Endothelial cell of umbilical vein (primary cell): ENCODE measurements around the gene GBF1. TPM values are rescaled to one million over a fixed set of nuclear protein-coding genes. Genes with fewer than 3 reads are reported as not detected.
A peak's percentile ranks its signal among the peaks of the same experiment; 100 is the strongest.

Source experiments
- BruUV-seq: library from RNA; stranded (reverse); fragments of 400-500 nt; replicated peaks from 2 replicates; lab custom pipeline; 2021; lab: Mats Ljungman, UMichigan
- CTCF ChIA-PET: fragments of 300-600, 350-600 bp; sonication (Branson Sonifier 250); formaldehyde crosslinking; loops from one replicate; lab custom pipeline; 2021; ENCODE audit warnings: antibody characterized with exemption, inconsistent platforms; lab: Charles Lee
- POLR2A ChIA-PET: fragments of 300-600, 350-600 bp; sonication (Branson Sonifier 250); formaldehyde crosslinking; loops from one replicate; lab custom pipeline; 2021; ENCODE audit warnings: antibody characterized with exemption, inconsistent platforms; lab: Charles Lee
- DNase-seq: peaks from one replicate; pipeline ENCODE4 v3.0.0-alpha.2; 2011; ENCODE audit warnings: low read depth, low spot score
- FAIRE-seq: peaks from 2 replicates; lab custom pipeline; 2011; peaks lifted over from hg19 to GRCh38; lab: Jason Lieb, UNC
- H2AFZ ChIP-seq: 2 replicates; pipeline ENCODE4 v1.6.0; 2012; ENCODE audit warnings: low read depth, low read length, control low read depth, inconsistent platforms
- H3K27ac ChIP-seq: 2 replicates; pipeline ENCODE4 v1.5.1; 2011; ENCODE audit warnings: low read depth, mild to moderate bottlenecking, control low read depth, low read length, moderate library complexity; ENCODE audit not compliant: insufficient read depth
- H3K27me3 ChIP-seq, 2 experiments: 2 replicates each; pipeline versions ENCODE4 v1.6.0 to v1.6.1; 2011; ENCODE audit warnings: low read length in 2 of 2, mixed read lengths in 1 of 2; ENCODE audit not compliant: control insufficient read depth in 2 of 2, insufficient read depth in 2 of 2
- H3K36me3 ChIP-seq, 2 experiments: 2 replicates in 1 of 2; 3 replicates in 1 of 2; pipeline ENCODE4 v1.5.1; 2011; ENCODE audit warnings: low read length in 2 of 2, mild to moderate bottlenecking in 1 of 2, moderate library complexity in 1 of 2; ENCODE audit not compliant: control insufficient read depth in 2 of 2, insufficient read depth in 2 of 2; ENCODE audit errors: extremely low read depth in 1 of 2
- H3K4me1 ChIP-seq: 3 replicates; pipeline ENCODE4 v1.5.1; 2011; ENCODE audit warnings: mild to moderate bottlenecking, low read length; ENCODE audit not compliant: control insufficient read depth, insufficient read depth; ENCODE audit errors: extremely low read depth
- H3K4me2 ChIP-seq: 2 replicates; pipeline ENCODE4 v1.6.1; 2011; ENCODE audit warnings: low read length, control low read depth, mixed read lengths; ENCODE audit not compliant: insufficient read depth
- H3K4me3 ChIP-seq, 3 experiments: fragments of 200-600 bp in 1 of 3; sonication (generic), shearing (Covaris generic) in 1 of 3; replicated peaks in 1 of 3; 2 replicates each; pipeline ENCODE4 v1.5.1; 2011 to 2016; ENCODE audit warnings: control low read depth in 3 of 3, low read length in 3 of 3, mild to moderate bottlenecking in 2 of 3, inconsistent platforms in 1 of 3, low read depth in 1 of 3, moderate library complexity in 1 of 3; ENCODE audit not compliant: insufficient read depth in 1 of 3
- H3K79me2 ChIP-seq: 2 replicates; pipeline ENCODE4 v1.6.0; 2012; ENCODE audit warnings: low read length, inconsistent platforms; ENCODE audit not compliant: control insufficient read depth, insufficient read depth
- H3K9ac ChIP-seq: replicated peaks from 2 replicates; pipeline ENCODE3; 2011; ENCODE audit warnings: low read length, control low read depth; ENCODE audit not compliant: insufficient read depth; ENCODE audit errors: extremely low read depth
- H3K9me1 ChIP-seq: replicated peaks from 3 replicates; pipeline ENCODE4 v1.6.0; 2011; ENCODE audit warnings: mild to moderate bottlenecking, low read length; ENCODE audit not compliant: control insufficient read depth, insufficient read depth; ENCODE audit errors: extremely low read depth
- H3K9me3 ChIP-seq: replicated peaks from 2 replicates; pipeline ENCODE4 v1.5.1; 2012; ENCODE audit warnings: low read length, inconsistent platforms; ENCODE audit not compliant: control insufficient read depth, insufficient read depth
- H4K20me1 ChIP-seq: replicated peaks from 2 replicates; pipeline ENCODE3; 2011; ENCODE audit warnings: mild to moderate bottlenecking, low read length; ENCODE audit not compliant: control insufficient read depth, insufficient read depth; ENCODE audit errors: extremely low read depth
- CTCF ChIP-seq, 2 donors: IDR thresholded peaks; 1 replicate in 1 of 2; 2 replicates in 1 of 2; pipeline ENCODE4 v1.5.1; 2011; ENCODE audit warnings: low read length in 2 of 2, mild to moderate bottlenecking in 2 of 2, moderate library complexity in 2 of 2, control low read depth in 1 of 2, inconsistent platforms in 1 of 2, low read depth in 1 of 2; ENCODE audit not compliant: insufficient read depth in 1 of 2; ENCODE audit errors: extremely low read depth in 1 of 2
- MAX ChIP-seq: IDR thresholded peaks from 2 replicates; pipeline ENCODE4 v1.6.1; 2011; ENCODE audit not compliant: insufficient read depth, insufficient read length
- MYC ChIP-seq: IDR thresholded peaks from one replicate; pipeline ENCODE4 v1.6.1; 2011; ENCODE audit warnings: mild to moderate bottlenecking, low read depth, low read length
- POLR2A ChIP-seq: IDR thresholded peaks from 2 replicates; pipeline ENCODE4 v1.6.1; 2012; ENCODE audit warnings: low read depth, mild to moderate bottlenecking, control low read depth, low read length
- POLR2AphosphoS5 ChIP-seq: IDR thresholded peaks from 2 replicates; pipeline ENCODE4 v1.6.1; 2012; ENCODE audit warnings: low read depth, mild to moderate bottlenecking, control low read depth, low read length, moderate library complexity; ENCODE audit not compliant: insufficient read depth
- dilution Hi-C: fragments of 300-500 bp; cut with MboI; formaldehyde crosslinking; loops from one replicate; pipeline ENCODE4 v1.15.0; 2019; ENCODE audit warnings: low sequenced_read_pairs; ENCODE audit not compliant: extremely low pct_ligation_motif_present
- intact Hi-C: fragments of 100-400 bp; cut with micrococcal nuclease; formaldehyde crosslinking; loops from one replicate; pipeline ENCODE4 v1.10.0; 2022
- polyA plus RNA-seq, 4 experiments: library from polyadenylated mRNA; depleted of rRNA in 3 of 4; stranded (reverse) in 3 of 4; unstranded in 1 of 4; fragments of >200 nt; gene quantifications; 2 replicates each; pipeline versions ENCODE4 v1.2.1 to v1.2.3, GENCODE V29; 2011 to 2012; ENCODE audit warnings: missing spikeins in 1 of 4
- total RNA-seq: library from RNA; stranded (reverse); gene quantifications from 2 replicates; pipeline ENCODE4 v1.2.3, GENCODE V29; 2021

The GBF1 gene
- total and polyA plus RNA-seq, 2 donors (not counting 3 experiments of a cell fraction or from before 2014, with no cell fraction given), result 26.0 to 49.7 TPM

- intact Hi-C loops, result loop anchor here (1.0 to 5.0 kb wide), 8 partner anchors 10 to 253 kb away; partner anchors contain the start of genes ACTR1A, CUEDC2 and SUFU
- TF ChIP-seq MYC (peak; percentile 69), POLR2AphosphoS5 (peak; percentile 55), POLR2A (peak; percentile 47), MAX (no peak), CTCF (IDR thresholded peaks at IDR 0.05; ENCODE audit: extremely low read depth in 1 of 2, insufficient read depth in 1 of 2, low read depth in 1 of 2, low read length in 2 of 2) (peak; percentile 88 to 92)
- Histone ChIP-seq H3K36me3 (peaks cover 0 to 9% of the 10 kb centered on the region in 2 experiments), H3K4me2 (peak overlapping the region; percentile 67), H3K9me1 (no peaks in the 10 kb centered on the region), H4K20me1 (no peaks in the 10 kb centered on the region), H3K4me1 (peaks cover 20% of the 10 kb centered on the region), H3K9ac (no peak overlapping the region), H2AFZ (no peak overlapping the region), H3K27me3 (peaks cover 3 to 7% of the 10 kb centered on the region in 2 experiments), H3K27ac (no peak overlapping the region), H3K9me3 (no peaks in the 10 kb centered on the region), H3K4me3 (peak overlapping the region in 2 of 3 experiments; percentile 70 to 73), H3K79me2 (no peaks in the 10 kb centered on the region)
- FAIRE-seq (peak; percentile 89), DNase-seq (peak; percentile 73)
- ChIA-PET POLR2A (interaction anchor here (0.6 to 0.9 kb wide), 3 partner anchors 80 to 253 kb away, joined by 3 to 4 read pairs (median 3); partner anchors contain the start of gene ACTR1A), CTCF (interaction anchor here (0.6 to 6.5 kb wide), 19 partner anchors 8 to 253 kb away, joined by 3 to 74 read pairs (median 7); partner anchors contain the start of genes C10orf95, CUEDC2, ELOVL3 and NFKB2)
- BruUV-seq, result no TSS peak
- dilution Hi-C loops, result no loop called here
These were observed 177.3 kb downstream of the GBF1 start for GRCh38 chr10:102422545-102423129.
